Glutamatergic neuron (in vitro differentiated cells): ENCODE results near the gene DARS1. TPM values are rescaled to one million over a fixed set of nuclear protein-coding genes. Genes with fewer than 3 reads are reported as not detected.

Experiments
- DNase-seq: peaks from one replicate; pipeline ENCODE4 v3.0.0; 2022
- H3K27ac Mint-ChIP-seq: one replicate; pipeline ENCODE4 v1.8.0; 2020; ENCODE audit warnings: mild to moderate bottlenecking, mixed read lengths, inconsistent platforms; ENCODE audit not compliant: unreplicated experiment
- H3K27me3 Mint-ChIP-seq: one replicate; pipeline ENCODE4 v1.8.0; 2020; ENCODE audit warnings: mild to moderate bottlenecking, moderate library complexity, mixed read lengths, inconsistent platforms; ENCODE audit not compliant: unreplicated experiment
- H3K36me3 Mint-ChIP-seq: one replicate; pipeline ENCODE4 v1.8.0; 2020; ENCODE audit warnings: mild to moderate bottlenecking, mixed read lengths, inconsistent platforms; ENCODE audit not compliant: unreplicated experiment
- H3K4me1 Mint-ChIP-seq: one replicate; pipeline ENCODE4 v1.8.0; 2020; ENCODE audit warnings: mild to moderate bottlenecking, low read depth, mixed read lengths, inconsistent platforms; ENCODE audit not compliant: unreplicated experiment
- H3K4me3 Mint-ChIP-seq: one replicate; pipeline ENCODE4 v1.8.0; 2020; ENCODE audit warnings: mild to moderate bottlenecking, mixed read lengths, inconsistent platforms; ENCODE audit not compliant: unreplicated experiment
- H3K9me3 Mint-ChIP-seq: one replicate; pipeline ENCODE4 v1.8.0; 2020; ENCODE audit warnings: mild to moderate bottlenecking, moderate library complexity, mixed read lengths, inconsistent platforms; ENCODE audit not compliant: unreplicated experiment
- total RNA-seq: library from RNA; stranded (reverse); fragmentation: NEBNext Ultra II Directional; extraction: Animal tissue kit (Norgen Biotek cat#: 25700); gene quantifications from one replicate; pipeline ENCODE4 v1.2.1, GENCODE V29; 2021; ENCODE audit not compliant: unreplicated experiment
- TF ChIP-seq, protein P1 (sequence below): fragments of 200-600 bp; sonication (generic); IDR thresholded peaks from one replicate; pipeline ENCODE4 v1.5.0; 2021; ENCODE audit not compliant: partially characterized antibody, unreplicated experiment

DARS1 gene
- total RNA-seq, 1 donor from 2014 or later, result 41.0 TPM

GRCh38 chr2:135947483-135947882 is 37.9 kb downstream of the DARS1 start:
- no peaks in the 10 kb centered on the region for H3K36me3 Mint-ChIP-seq
- no peak for DNase-seq

GRCh38 chr2:135945526-135945925 is 39.9 kb downstream of the DARS1 start:
- Mint-ChIP-seq H3K4me3 (no peak overlapping the region), H3K27me3 (no peaks in the 10 kb centered on the region), H3K4me1 (no peaks in the 10 kb centered on the region), H3K36me3 (peaks cover 3% of the 10 kb centered on the region), H3K27ac (no peak overlapping the region), H3K9me3 (no peaks in the 10 kb centered on the region)
- TF ChIP-seq, protein P1, sequence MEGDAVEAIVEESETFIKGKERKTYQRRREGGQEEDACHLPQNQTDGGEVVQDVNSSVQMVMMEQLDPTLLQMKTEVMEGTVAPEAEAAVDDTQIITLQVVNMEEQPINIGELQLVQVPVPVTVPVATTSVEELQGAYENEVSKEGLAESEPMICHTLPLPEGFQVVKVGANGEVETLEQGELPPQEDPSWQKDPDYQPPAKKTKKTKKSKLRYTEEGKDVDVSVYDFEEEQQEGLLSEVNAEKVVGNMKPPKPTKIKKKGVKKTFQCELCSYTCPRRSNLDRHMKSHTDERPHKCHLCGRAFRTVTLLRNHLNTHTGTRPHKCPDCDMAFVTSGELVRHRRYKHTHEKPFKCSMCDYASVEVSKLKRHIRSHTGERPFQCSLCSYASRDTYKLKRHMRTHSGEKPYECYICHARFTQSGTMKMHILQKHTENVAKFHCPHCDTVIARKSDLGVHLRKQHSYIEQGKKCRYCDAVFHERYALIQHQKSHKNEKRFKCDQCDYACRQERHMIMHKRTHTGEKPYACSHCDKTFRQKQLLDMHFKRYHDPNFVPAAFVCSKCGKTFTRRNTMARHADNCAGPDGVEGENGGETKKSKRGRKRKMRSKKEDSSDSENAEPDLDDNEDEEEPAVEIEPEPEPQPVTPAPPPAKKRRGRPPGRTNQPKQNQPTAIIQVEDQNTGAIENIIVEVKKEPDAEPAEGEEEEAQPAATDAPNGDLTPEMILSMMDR, result no peak
- no peak for DNase-seq

More at GRCh38 chr2:135947483-135947882, 37.9 kb downstream of the DARS1 start:
- no peaks in the 10 kb centered on the region for H3K4me1 Mint-ChIP-seq
- H3K4me3 Mint-ChIP-seq, result no peak overlapping the region
- no peaks in the 10 kb centered on the region for H3K27me3 Mint-ChIP-seq
- no peaks in the 10 kb centered on the region for H3K9me3 Mint-ChIP-seq
- TF ChIP-seq, protein P1, result no peak
- no peak overlapping the region for H3K27ac Mint-ChIP-seq

- Mint-ChIP-seq H3K4me3 (no peak overlapping the region), H3K36me3 (peaks cover 6% of the 10 kb centered on the region), H3K4me1 (peaks cover 3% of the 10 kb centered on the region), H3K27me3 (no peaks in the 10 kb centered on the region), H3K9me3 (no peaks in the 10 kb centered on the region), H3K27ac (no peak overlapping the region)
- DNase-seq, result no peak
- TF ChIP-seq, protein P1, result no peak
Observed at GRCh38 chr2:135944625-135945024, 40.8 kb downstream of the DARS1 start.

- no peak for DNase-seq
- Mint-ChIP-seq H3K27ac (no peak overlapping the region), H3K27me3 (peaks cover 2% of the 10 kb centered on the region), H3K4me1 (peaks cover 11% of the 10 kb centered on the region), H3K9me3 (no peaks in the 10 kb centered on the region), H3K36me3 (peaks cover 6% of the 10 kb centered on the region), H3K4me3 (no peak overlapping the region)
- TF ChIP-seq, protein P1, result no peak
Observed at GRCh38 chr2:135942936-135943688, 42.3 kb downstream of the DARS1 start.

DNA sequence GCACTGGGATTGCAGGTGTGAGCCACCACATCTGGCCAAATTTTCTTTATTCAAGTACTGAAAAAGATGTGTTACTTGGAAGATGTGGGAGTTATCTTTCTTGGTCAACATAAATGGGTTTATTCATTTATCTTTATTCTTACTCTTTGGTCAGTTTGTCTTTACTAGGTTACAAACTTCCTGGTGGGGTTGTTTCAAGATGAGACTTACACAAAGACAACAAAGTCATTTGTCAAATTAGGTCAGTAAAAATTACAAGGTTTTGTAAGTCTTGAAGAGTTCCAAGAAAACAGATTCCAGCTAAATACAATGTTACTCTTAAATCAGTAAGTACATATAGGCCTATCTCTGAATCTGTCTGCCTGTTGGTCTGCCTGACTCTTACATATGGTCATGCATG is 48.9 kb downstream of the DARS1 start:
- Mint-ChIP-seq H3K27ac (no peak overlapping the region), H3K4me3 (no peak overlapping the region), H3K27me3 (peaks cover 2% of the 10 kb centered on the region), H3K36me3 (peaks cover 6% of the 10 kb centered on the region), H3K9me3 (no peaks in the 10 kb centered on the region), H3K4me1 (peaks cover 11% of the 10 kb centered on the region)
- TF ChIP-seq, protein P1, result no peak
- DNase-seq, result no peak
